Measurements from ENCODE around the gene ZNF366. TPM values are rescaled to one million over a fixed set of nuclear protein-coding genes. Genes with fewer than 3 reads are reported as not detected.

The ZNF366 gene
- total RNA-seq, 1 experiment from 2014 or later, result not detected

DNA sequence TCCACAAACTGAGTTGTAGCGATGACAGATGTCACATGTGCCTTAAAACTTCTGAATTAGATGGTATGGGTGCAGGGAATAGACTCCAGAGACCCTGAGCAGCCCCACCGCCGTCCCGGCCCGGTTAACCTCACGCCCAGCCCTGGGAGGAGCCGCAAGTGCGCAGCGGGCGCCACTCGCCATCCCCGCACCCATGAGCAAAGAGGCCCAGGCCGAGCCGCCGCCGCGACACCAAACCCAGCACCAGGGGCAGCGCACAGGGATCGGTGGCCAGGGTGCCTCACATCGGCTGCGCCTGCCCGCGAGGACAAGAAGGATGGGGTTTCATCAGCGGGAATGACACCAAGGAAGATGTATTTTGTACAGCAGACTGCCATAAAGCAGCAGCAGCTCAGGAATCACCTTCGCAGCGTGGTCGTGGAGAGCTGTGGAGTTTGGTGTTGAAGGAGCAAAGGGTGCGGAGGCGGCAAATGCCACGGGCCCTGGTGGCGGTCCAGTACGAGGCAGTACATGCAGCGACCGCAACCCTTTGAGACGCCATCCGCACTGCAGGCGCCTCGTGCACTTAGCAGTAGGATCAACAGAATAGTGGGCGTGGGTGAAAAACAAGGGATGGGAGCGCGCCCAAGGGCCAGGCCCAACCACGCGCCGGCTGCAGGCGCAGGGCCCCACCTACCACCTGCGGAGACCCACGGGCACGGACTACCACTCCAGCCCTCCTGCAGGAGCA lies 89.7 kb downstream of the ZNF366 start:
- H3K4me2 ChIP-seq (ENCODE audit: low read length), result no peak overlapping the region
- H3K9ac ChIP-seq (ENCODE audit: low read length), result no peak overlapping the region
- H3K4me3 ChIP-seq (replicated peaks in 1 of 2; ENCODE audit: low read depth in 1 of 2, low read length in 2 of 2), result no peak overlapping the region
- H3K9me2 ChIP-seq (ENCODE audit: insufficient read depth), result no peaks in the 10 kb centered on the region
- POLR2A ChIA-PET, result no interaction called here
- H3K27me3 ChIP-seq (ENCODE audit: insufficient read depth, low read length), result no peaks in the 10 kb centered on the region
- ATAC-seq (no peak), DNase-seq (ENCODE audit: low read depth, low spot score) (no peak)
- H2AFZ ChIP-seq (ENCODE audit: low read depth, low read length, poor library complexity, severe bottlenecking), result no peak overlapping the region
- H3K27ac ChIP-seq (ENCODE audit: low read depth, low read length), result no peak overlapping the region
- CTCF ChIA-PET, result no interaction called here
- no peaks in the 10 kb centered on the region for H3K79me2 ChIP-seq (ENCODE audit: insufficient read depth, low read length)
- no peaks in the 10 kb centered on the region for H4K20me1 ChIP-seq (ENCODE audit: insufficient read depth)
- intact Hi-C loops (cut with micrococcal nuclease), result no loop called here
- H3K9me3 ChIP-seq (ENCODE audit: control insufficient read depth in 1 of 2, insufficient read depth in 1 of 2, low read depth in 1 of 2, low read length in 2 of 2), result no peaks in the 10 kb centered on the region
- BruUV-seq (replicated peaks), result no TSS peak
- RAD21 ChIA-PET (ENCODE audit: low non-redundant PET in 1 of 2, low total read pairs in 2 of 2, uncharacterized antibody in 2 of 2, unreplicated experiment in 2 of 2), result no interaction called here
- H3K4me1 ChIP-seq (ENCODE audit: control insufficient read depth in 1 of 2, insufficient read depth in 2 of 2, low read length in 2 of 2), result no peaks in the 10 kb centered on the region
- TF ChIP-seq, protein P1, sequence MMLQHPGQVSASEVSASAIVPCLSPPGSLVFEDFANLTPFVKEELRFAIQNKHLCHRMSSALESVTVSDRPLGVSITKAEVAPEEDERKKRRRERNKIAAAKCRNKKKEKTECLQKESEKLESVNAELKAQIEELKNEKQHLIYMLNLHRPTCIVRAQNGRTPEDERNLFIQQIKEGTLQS (IDR thresholded peaks at IDR 0.05), result no peak
- no peak for TF ChIP-seq ZFX (IDR thresholded peaks at IDR 0.05)
- no peak for TF ChIP-seq RAD21 (IDR thresholded peaks at IDR 0.05; ENCODE audit: low read depth)
- TF ChIP-seq CEBPB (IDR thresholded peaks at IDR 0.05; ENCODE audit: low read depth), result no peak
- TF ChIP-seq, protein P2, sequence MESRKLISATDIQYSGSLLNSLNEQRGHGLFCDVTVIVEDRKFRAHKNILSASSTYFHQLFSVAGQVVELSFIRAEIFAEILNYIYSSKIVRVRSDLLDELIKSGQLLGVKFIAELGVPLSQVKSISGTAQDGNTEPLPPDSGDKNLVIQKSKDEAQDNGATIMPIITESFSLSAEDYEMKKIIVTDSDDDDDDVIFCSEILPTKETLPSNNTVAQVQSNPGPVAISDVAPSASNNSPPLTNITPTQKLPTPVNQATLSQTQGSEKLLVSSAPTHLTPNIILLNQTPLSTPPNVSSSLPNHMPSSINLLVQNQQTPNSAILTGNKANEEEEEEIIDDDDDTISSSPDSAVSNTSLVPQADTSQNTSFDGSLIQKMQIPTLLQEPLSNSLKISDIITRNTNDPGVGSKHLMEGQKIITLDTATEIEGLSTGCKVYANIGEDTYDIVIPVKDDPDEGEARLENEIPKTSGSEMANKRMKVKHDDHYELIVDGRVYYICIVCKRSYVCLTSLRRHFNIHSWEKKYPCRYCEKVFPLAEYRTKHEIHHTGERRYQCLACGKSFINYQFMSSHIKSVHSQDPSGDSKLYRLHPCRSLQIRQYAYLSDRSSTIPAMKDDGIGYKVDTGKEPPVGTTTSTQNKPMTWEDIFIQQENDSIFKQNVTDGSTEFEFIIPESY (IDR thresholded peaks at IDR 0.05; ENCODE audit: extremely low read depth, insufficient replicate concordance, low read length), result no peak
- no peak for TF ChIP-seq SRF (IDR thresholded peaks at IDR 0.05; ENCODE audit: low read depth)
- TF ChIP-seq, protein P3, sequence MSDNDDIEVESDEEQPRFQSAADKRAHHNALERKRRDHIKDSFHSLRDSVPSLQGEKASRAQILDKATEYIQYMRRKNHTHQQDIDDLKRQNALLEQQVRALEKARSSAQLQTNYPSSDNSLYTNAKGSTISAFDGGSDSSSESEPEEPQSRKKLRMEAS (IDR thresholded peaks at IDR 0.05), result no peak
- no peak for TF ChIP-seq SIN3A (IDR thresholded peaks at IDR 0.05; ENCODE audit: low read depth)
- no peaks in the 10 kb centered on the region for H3K36me3 ChIP-seq (ENCODE audit: control insufficient read depth in 1 of 2, insufficient read depth in 2 of 2, low read length in 2 of 2)
